Adrenal gland (tissue), 12 donors: ENCODE results near the gene PSD2. TPM values are rescaled to one million over a fixed set of nuclear protein-coding genes. Genes with fewer than 3 reads are reported as not detected.

Source experiments
- DNase-seq, 7 donors: peaks; one replicate each; pipeline ENCODE4 v3.0.0-alpha.2; 2019 to 2020
- H3K27ac ChIP-seq, 5 donors: fragments of 200-600 bp; sonication (generic) in 4 of 5; 1 replicate in 3 of 5; 2 replicates in 2 of 5; pipeline versions ENCODE4 v1.5.1 to v1.8.0; 2016 to 2020; ENCODE audit warnings: mild to moderate bottlenecking in 1 of 5
- H3K27me3 ChIP-seq: fragments of 200-600 bp; 2 replicates; pipeline ENCODE4 v1.8.0; 2021
- H3K36me3 ChIP-seq, 2 donors: fragments of 200-600 bp; replicated peaks in 1 of 2; 1 replicate in 1 of 2; 2 replicates in 1 of 2; pipeline versions ENCODE4 v1.5.1 to v1.8.0; 2018 to 2022
- H3K4me1 ChIP-seq, 2 donors: fragments of 200-600 bp; replicated peaks in 1 of 2; 1 replicate in 1 of 2; 2 replicates in 1 of 2; pipeline versions ENCODE4 v1.5.1 to v1.8.0; 2018 to 2021
- H3K4me3 ChIP-seq, 4 donors: fragments of 200-600 bp; sonication (generic) in 3 of 4; one replicate each; pipeline ENCODE4 v1.5.1; 2016 to 2018
- H3K9me3 ChIP-seq, 3 donors: fragments of 200-600 bp; sonication (generic) in 1 of 3; replicated peaks in 1 of 3; 1 replicate in 2 of 3; 2 replicates in 1 of 3; pipeline versions ENCODE4 v1.5.1 to v1.8.0; 2016 to 2021
- POLR2A ChIP-seq, 2 donors: fragments of 450-650 bp; IDR thresholded peaks; one replicate each; pipeline ENCODE4 v1.6.1; 2017; ENCODE audit warnings: antibody characterized with exemption in 2 of 2, mild to moderate bottlenecking in 2 of 2, moderate library complexity in 1 of 2
- WGBS, 4 donors: extraction: QIAGEN DNeasy Blood & Tissue Kit in 2 of 4; methylation state at CpG; one replicate each; pipeline versions ENCODE4 v1.1.5 to v1.1.7; 2013 to 2017; 5-methylcytosine and 5-hydroxymethylcytosine counted together
- intact Hi-C, 2 donors: fragments of 100-400 bp; cut with DNase I; formaldehyde crosslinking; loops; one replicate each; pipeline versions ENCODE4 v1.14.1 to v1.15.0; 2022 to 2023
- polyA plus RNA-seq, 3 donors: library from polyadenylated mRNA; stranded (reverse); fragments of 200-250 nt in 2 of 3; fragments of 350-450 nt in 1 of 3; fragmentation: Illumina TruSeq in 1 of 3; extraction: RNeasy Lipid Tissue Mini Kit (QIAGEN cat#74804) in 1 of 3; gene quantifications; one replicate each; pipeline ENCODE4 v1.2.3, GENCODE V29; 2013 to 2014
- total RNA-seq, 9 donors: library from RNA; depleted of rRNA in 4 of 9; stranded (reverse); fragments of >200 nt in 4 of 9; fragments of 120-200 nt in 1 of 9; fragmentation: NEBNext Ultra II Directional in 1 of 9; extraction: Animal tissue kit (Norgen Biotek cat#: 25700) in 1 of 9; gene quantifications; one replicate each; pipeline versions ENCODE4 v1.1.0 to v1.2.4, GENCODE V29; 2013 to 2023
- TF ChIP-seq, protein P1 (sequence below), 6 experiments: fragments of 450-650 bp in 4 of 6; fragments of 200-600 bp in 2 of 6; sonication (generic) in 1 of 6; IDR thresholded peaks; 1 replicate in 5 of 6; 2 replicates in 1 of 6; pipeline versions ENCODE4 v1.5.1 to v1.8.0; 2016 to 2021; ENCODE audit warnings: antibody characterized with exemption in 6 of 6, mild to moderate bottlenecking in 2 of 6, moderate library complexity in 1 of 6
- donor health status: healthy with polysubstance abuse.
- donor health status: Bipolar disorder and iron deficiency.
- donor health status: DM: yes; HTN: yes; CAD: no.
- donor health status: DM: no; HTN: no; CAD: no.
- donor health status: DM: no; HTN: no; CAD: no.
- donor health status: DM: yes; HTN: yes; CAD: no.

Gene PSD2
- total and polyA plus RNA-seq, 12 donors = 0.11 to 0.46 (median 0.24) TPM; not detected in 5

DNA sequence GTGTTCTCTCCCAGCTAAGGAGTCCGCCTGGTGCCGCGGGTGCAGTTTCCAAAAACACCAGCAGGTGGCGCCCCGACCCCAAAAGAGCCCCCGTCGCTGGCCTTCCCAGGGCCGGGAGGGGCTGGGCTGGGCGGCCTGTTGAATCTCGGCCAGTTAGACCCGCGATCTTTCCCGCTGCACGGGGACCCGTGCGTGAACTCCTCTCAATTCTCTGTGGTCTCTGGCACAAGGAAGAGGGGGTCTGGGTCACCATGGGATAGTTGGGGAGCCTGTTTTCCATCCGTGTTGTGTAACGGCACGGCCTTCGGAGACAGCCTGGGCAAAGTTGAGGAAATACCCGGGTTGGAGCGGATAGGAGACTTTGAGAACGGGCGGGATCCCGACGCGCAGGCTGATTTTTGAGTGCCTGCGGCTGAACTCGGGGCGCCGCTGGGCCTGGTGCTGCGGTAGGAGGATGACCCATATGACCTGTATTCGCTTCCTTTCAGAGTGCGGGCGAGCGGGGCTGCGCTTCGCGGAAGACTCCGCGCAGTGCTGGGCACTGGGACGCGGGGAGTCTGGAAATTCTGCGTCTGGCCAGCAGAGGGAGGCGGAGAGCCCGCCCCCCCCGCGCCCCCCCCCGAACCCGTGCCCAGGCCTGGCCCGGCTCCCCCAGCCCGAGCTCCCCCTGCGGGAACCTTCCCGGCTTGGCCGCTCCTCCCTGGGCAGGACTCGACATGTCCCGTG, 7.9 kb upstream of the PSD2 start:
- intact Hi-C loops = loop anchor here (2.0 to 10.0 kb wide), 6 partner anchors 55 to 370 kb away; partner anchors contain the start of gene NRG2 (in 1 of the 2)
- 0 to 1% (median 0%) methylated on average over 5 to 57 of the region's 57 CpGs for WGBS, 4 donors
- peak overlapping the region in 2 of 5 donors; percentile 15 to 37 for H3K27ac ChIP-seq

GRCh38 chr5:139788294-139788910, 7.2 kb upstream of the PSD2 start:
- TF ChIP-seq, protein P1, sequence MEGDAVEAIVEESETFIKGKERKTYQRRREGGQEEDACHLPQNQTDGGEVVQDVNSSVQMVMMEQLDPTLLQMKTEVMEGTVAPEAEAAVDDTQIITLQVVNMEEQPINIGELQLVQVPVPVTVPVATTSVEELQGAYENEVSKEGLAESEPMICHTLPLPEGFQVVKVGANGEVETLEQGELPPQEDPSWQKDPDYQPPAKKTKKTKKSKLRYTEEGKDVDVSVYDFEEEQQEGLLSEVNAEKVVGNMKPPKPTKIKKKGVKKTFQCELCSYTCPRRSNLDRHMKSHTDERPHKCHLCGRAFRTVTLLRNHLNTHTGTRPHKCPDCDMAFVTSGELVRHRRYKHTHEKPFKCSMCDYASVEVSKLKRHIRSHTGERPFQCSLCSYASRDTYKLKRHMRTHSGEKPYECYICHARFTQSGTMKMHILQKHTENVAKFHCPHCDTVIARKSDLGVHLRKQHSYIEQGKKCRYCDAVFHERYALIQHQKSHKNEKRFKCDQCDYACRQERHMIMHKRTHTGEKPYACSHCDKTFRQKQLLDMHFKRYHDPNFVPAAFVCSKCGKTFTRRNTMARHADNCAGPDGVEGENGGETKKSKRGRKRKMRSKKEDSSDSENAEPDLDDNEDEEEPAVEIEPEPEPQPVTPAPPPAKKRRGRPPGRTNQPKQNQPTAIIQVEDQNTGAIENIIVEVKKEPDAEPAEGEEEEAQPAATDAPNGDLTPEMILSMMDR (IDR thresholded peaks at IDR 0.05) = no peak
- TF ChIP-seq POLR2A (IDR thresholded peaks at IDR 0.05) = no peak
- no peak overlapping the region for H3K27ac ChIP-seq

More for the DNA sequence above, 7.9 kb upstream of the PSD2 start:
- peak overlapping the region in 3 of 4 donors; percentile 40 to 63 (median 62) for H3K4me3 ChIP-seq
- H3K27me3 ChIP-seq = no peaks in the 10 kb centered on the region
- no peaks in the 10 kb centered on the region for H3K36me3 ChIP-seq
- H3K4me1 ChIP-seq = no peaks in the 10 kb centered on the region
- no peak for TF ChIP-seq POLR2A (IDR thresholded peaks at IDR 0.05)
- TF ChIP-seq, protein P1 (IDR thresholded peaks at IDR 0.05) = peak; percentile 90 to 99 (median 98)
- DNase-seq = peak; percentile 79 to 95 (median 86)
- no peaks in the 10 kb centered on the region for H3K9me3 ChIP-seq

GRCh38 chr5:139789116-139789844, 6.3 kb upstream of the PSD2 start:
- intact Hi-C loops = loop anchor here (2.0 to 10.0 kb wide), 6 partner anchors 53 to 368 kb away; partner anchors contain the start of gene NRG2 (in 1 of the 2)
- Histone ChIP-seq H3K4me1 (no peaks in the 10 kb centered on the region), H3K9me3 (no peaks in the 10 kb centered on the region), H3K36me3 (no peaks in the 10 kb centered on the region), H3K27ac (no peak overlapping the region), H3K27me3 (no peaks in the 10 kb centered on the region), H3K4me3 (no peak overlapping the region)
- WGBS, 4 donors = 68 to 81% (median 73%) methylated on average over 11 to 12 of the region's 12 CpGs
- TF ChIP-seq POLR2A (IDR thresholded peaks at IDR 0.05) = no peak
- TF ChIP-seq, protein P1 (IDR thresholded peaks at IDR 0.05) = no peak
- DNase-seq = no peak

More at GRCh38 chr5:139788294-139788910, 7.2 kb upstream of the PSD2 start:
- no peaks in the 10 kb centered on the region for H3K36me3 ChIP-seq
- intact Hi-C loops = loop anchor here (2.0 to 10.0 kb wide), 6 partner anchors 54 to 369 kb away; partner anchors contain the start of gene NRG2 (in 1 of the 2)
- WGBS, 4 donors = 40 to 60% (median 49%) methylated on average over 1 to 32 of the region's 32 CpGs
- H3K9me3 ChIP-seq = no peaks in the 10 kb centered on the region
- H3K4me1 ChIP-seq = no peaks in the 10 kb centered on the region
- no peaks in the 10 kb centered on the region for H3K27me3 ChIP-seq
- H3K4me3 ChIP-seq = peak overlapping the region in 2 of 4 donors; percentile 40 to 63
- DNase-seq = no peak

DNA sequence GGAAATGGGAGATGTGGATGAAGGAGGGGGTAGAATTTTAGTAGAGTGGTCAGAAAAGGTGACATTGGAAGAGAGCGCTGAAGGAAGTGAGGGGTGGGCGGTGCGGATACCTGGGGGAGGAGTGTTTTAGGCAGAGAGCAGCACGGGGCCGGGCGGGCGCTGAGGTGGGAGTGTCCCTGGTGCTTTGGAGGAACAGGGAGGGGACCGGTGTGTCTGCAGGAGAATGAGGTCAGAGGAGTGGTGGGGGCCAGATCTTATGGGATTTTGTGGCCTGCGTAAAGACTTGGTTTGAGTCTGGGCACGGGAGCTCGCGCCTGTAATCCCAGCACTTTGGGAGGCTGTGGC, 5.8 kb upstream of the PSD2 start:
- Histone ChIP-seq H3K4me3 (no peak overlapping the region), H3K4me1 (no peaks in the 10 kb centered on the region), H3K9me3 (no peaks in the 10 kb centered on the region), H3K27ac (no peak overlapping the region), H3K36me3 (no peaks in the 10 kb centered on the region), H3K27me3 (no peaks in the 10 kb centered on the region)
- TF ChIP-seq POLR2A (IDR thresholded peaks at IDR 0.05) = no peak
- TF ChIP-seq, protein P1 (IDR thresholded peaks at IDR 0.05) = no peak
- no peak for DNase-seq
- intact Hi-C loops = loop anchor here (2.0 to 10.0 kb wide), 7 partner anchors 52 to 367 kb away; partner anchors contain the start of gene NRG2 (in 1 of the 2)
- WGBS, 4 donors = 95 to 98% (median 97%) methylated on average over 12 of the region's 12 CpGs
